Measurements from ENCODE around the gene MAST4.

DNA sequence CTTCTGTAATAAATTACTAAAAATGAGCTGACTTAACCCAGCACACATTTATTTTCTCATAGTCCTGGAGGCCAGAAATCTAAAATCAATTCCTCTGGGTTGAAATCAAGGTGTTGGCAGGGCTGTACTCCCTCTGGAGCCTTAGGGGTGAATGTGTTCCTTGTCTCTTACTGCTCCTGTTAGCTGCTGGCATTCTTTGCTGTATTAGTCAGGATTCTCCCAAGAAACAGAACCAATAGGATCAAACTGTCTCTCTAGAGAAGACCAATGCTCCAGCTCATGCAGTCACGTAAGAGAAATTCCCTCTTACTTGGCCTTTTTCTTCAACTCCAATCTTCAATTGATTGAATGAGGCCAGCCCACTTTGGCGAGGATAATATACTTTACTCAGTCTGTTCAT is 615.7 kb downstream of the MAST4 start:
- no peak for TF ChIP-seq INSM2 (tag by site-specific recombination; IDR thresholded peaks at IDR 0.05)
- no peak for TF ChIP-seq ZNF626 (tag by site-specific recombination; IDR thresholded peaks at IDR 0.05)
- no peak for TF ChIP-seq SP3 (tag by site-specific recombination; IDR thresholded peaks at IDR 0.05)
- no peak for TF ChIP-seq CTCF (tag by site-specific recombination; IDR thresholded peaks at IDR 0.05)
- TF ChIP-seq ZBTB21 (tag by site-specific recombination; IDR thresholded peaks at IDR 0.05) = no peak
- TF ChIP-seq ZNF266 (tag by site-specific recombination; IDR thresholded peaks at IDR 0.05; ENCODE audit: low read depth) = no peak
